22Rv1 (cell line): ENCODE data around the gene ASAP2.

Source experiments
- ZFX ChIP-seq: fragments of 450-650 bp; IDR thresholded peaks from 2 replicates; pipeline ENCODE4 v1.6.1; 2017; ENCODE audit warnings: antibody characterized with exemption, borderline replicate concordance
- TF ChIP-seq, protein P1 (sequence below): fragments of 450-650 bp; IDR thresholded peaks from 2 replicates; pipeline ENCODE4 v1.5.1; 2017; ENCODE audit warnings: mild to moderate bottlenecking

DNA sequence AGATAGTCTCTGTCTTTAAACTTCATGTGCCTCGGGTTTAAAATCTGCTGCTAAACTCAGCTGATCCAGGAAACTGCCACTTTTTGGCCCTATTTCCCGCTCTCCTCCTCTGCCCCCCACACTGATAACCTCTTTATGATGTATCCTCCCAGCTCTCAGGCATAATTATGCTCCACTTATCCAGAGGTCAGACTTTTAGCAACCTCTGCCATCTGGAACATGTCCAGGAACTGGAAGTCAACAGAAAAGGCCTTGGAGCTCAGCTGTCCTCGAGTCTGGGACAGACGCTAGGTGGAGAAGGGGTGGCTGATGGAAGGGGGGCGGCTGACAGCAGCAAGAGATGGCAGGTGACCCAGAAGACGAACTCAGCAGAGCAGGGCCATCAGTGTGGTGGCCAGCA is 41.2 kb downstream of the ASAP2 start:
- TF ChIP-seq, protein P1, sequence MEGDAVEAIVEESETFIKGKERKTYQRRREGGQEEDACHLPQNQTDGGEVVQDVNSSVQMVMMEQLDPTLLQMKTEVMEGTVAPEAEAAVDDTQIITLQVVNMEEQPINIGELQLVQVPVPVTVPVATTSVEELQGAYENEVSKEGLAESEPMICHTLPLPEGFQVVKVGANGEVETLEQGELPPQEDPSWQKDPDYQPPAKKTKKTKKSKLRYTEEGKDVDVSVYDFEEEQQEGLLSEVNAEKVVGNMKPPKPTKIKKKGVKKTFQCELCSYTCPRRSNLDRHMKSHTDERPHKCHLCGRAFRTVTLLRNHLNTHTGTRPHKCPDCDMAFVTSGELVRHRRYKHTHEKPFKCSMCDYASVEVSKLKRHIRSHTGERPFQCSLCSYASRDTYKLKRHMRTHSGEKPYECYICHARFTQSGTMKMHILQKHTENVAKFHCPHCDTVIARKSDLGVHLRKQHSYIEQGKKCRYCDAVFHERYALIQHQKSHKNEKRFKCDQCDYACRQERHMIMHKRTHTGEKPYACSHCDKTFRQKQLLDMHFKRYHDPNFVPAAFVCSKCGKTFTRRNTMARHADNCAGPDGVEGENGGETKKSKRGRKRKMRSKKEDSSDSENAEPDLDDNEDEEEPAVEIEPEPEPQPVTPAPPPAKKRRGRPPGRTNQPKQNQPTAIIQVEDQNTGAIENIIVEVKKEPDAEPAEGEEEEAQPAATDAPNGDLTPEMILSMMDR: no peak
- TF ChIP-seq ZFX: no peak
